Kidney (tissue), 14 donors: ENCODE data around the gene MACROD1. TPM values are rescaled to one million over a fixed set of nuclear protein-coding genes. Genes with fewer than 3 reads are reported as not detected.

ENCODE experiments used
- DNase-seq, 5 donors: peaks; one replicate each; pipeline ENCODE4 v3.0.0-alpha.2; 2013 to 2020
- FAIRE-seq: peaks from 2 replicates; lab custom pipeline; 2012; peaks lifted over from hg19 to GRCh38; lab: Jason Lieb, UNC
- H3K27ac ChIP-seq, 2 donors: one replicate each; pipeline ENCODE4 v1.7.0; 2013; ENCODE audit warnings: low read depth in 2 of 2, low read length in 2 of 2, inconsistent platforms in 1 of 2
- H3K27me3 ChIP-seq: one replicate; pipeline ENCODE4 v1.7.1; 2013; ENCODE audit warnings: low read length, inconsistent platforms; ENCODE audit not compliant: control insufficient read depth, insufficient read depth
- H3K36me3 ChIP-seq, 3 donors: one replicate each; pipeline versions ENCODE4 v1.7.0 to v1.7.1; 2013; ENCODE audit warnings: low read length in 3 of 3, control low read depth in 1 of 3, inconsistent platforms in 1 of 3; ENCODE audit not compliant: insufficient read depth in 3 of 3, control insufficient read depth in 2 of 3
- H3K4me1 ChIP-seq, 3 donors: one replicate each; pipeline versions ENCODE4 v1.7.0 to v1.7.1; 2013; ENCODE audit warnings: low read length in 3 of 3, inconsistent platforms in 1 of 3, low read depth in 1 of 3; ENCODE audit not compliant: control insufficient read depth in 2 of 3, insufficient read depth in 2 of 3
- H3K4me3 ChIP-seq, 3 donors: one replicate each; pipeline versions ENCODE4 v1.7.0 to v1.8.1; 2013; ENCODE audit warnings: low read length in 3 of 3, control low read depth in 1 of 3, inconsistent platforms in 1 of 3
- H3K9ac ChIP-seq, 3 donors: one replicate each; pipeline versions ENCODE4 v1.7.0 to v1.7.1; 2013; ENCODE audit warnings: low read length in 3 of 3, control low read depth in 1 of 3, inconsistent platforms in 1 of 3
- H3K9me3 ChIP-seq, 3 donors: one replicate each; pipeline versions ENCODE4 v1.7.0 to v1.7.1; 2013; ENCODE audit warnings: low read length in 3 of 3, control low read depth in 1 of 3, inconsistent platforms in 1 of 3; ENCODE audit not compliant: control insufficient read depth in 2 of 3, insufficient read depth in 1 of 3
- CTCF ChIP-seq: IDR thresholded peaks from 3 replicates; pipeline ENCODE4 v1.5.1; 2012; ENCODE audit warnings: mild to moderate bottlenecking, moderate library complexity, borderline replicate concordance; ENCODE audit not compliant: insufficient read depth; ENCODE audit errors: extremely low read depth
- intact Hi-C: fragments of 100-400 bp; cut with DNase I; formaldehyde crosslinking; loops from one replicate; pipeline ENCODE4 v1.11.1; 2022
- polyA plus RNA-seq: library from polyadenylated mRNA; stranded (reverse); fragments of 350-450 nt; fragmentation: Illumina TruSeq; extraction: RNeasy Lipid Tissue Mini Kit (QIAGEN cat#74804); gene quantifications from one replicate; pipeline ENCODE4 v1.2.3, GENCODE V29; 2014; ENCODE audit warnings: low read depth, low replicate concordance; ENCODE audit not compliant: insufficient read depth
- total RNA-seq: library from RNA; stranded (reverse); fragmentation: NEBNext Ultra II Directional; extraction: Animal tissue kit (Norgen Biotek cat#: 25700); gene quantifications from one replicate; pipeline ENCODE4 v1.2.1, GENCODE V29; 2021
- donor health status: control.
- donor health status: control.
- donor health status: control.
- donor health status: control.
- donor health status: control.
- donor health status: DM: yes; HTN: yes; CAD: no.
- donor health status: Normal renal cell carcinoma (clear cell type).

MACROD1 gene
- total and polyA plus RNA-seq, 2 donors from 2014 or later: 27.8 to 176 TPM

GRCh38 chr11:64122411-64123410 is 43.2 kb downstream of the MACROD1 start:
- peak overlapping the region in 1 of 2 donors; percentile 74 for H3K27ac ChIP-seq
- FAIRE-seq (no peak), DNase-seq (peak in 2 of 5 donors; percentile 51 to 86)
- H3K36me3 ChIP-seq: no peaks in the 10 kb centered on the region
- peaks cover 0 to 17% (median 3%) of the 10 kb centered on the region in 3 donors for H3K4me1 ChIP-seq
- no peak overlapping the region for H3K9ac ChIP-seq
- H3K27me3 ChIP-seq: no peaks in the 10 kb centered on the region
- no peak overlapping the region for H3K4me3 ChIP-seq
- no peaks in the 10 kb centered on the region for H3K9me3 ChIP-seq
- TF ChIP-seq CTCF: no peak
- intact Hi-C loops: no loop called here

- intact Hi-C loops: no loop called here
- Histone ChIP-seq H3K9me3 (no peaks in the 10 kb centered on the region), H3K27me3 (no peaks in the 10 kb centered on the region), H3K27ac (peak overlapping the region in 1 of 2 donors; percentile 51), H3K4me3 (no peak overlapping the region), H3K36me3 (no peaks in the 10 kb centered on the region), H3K9ac (no peak overlapping the region), H3K4me1 (peaks cover 0 to 17% (median 0%) of the 10 kb centered on the region in 3 donors)
- no peak for FAIRE-seq
- no peak for TF ChIP-seq CTCF
- no peak for DNase-seq
Observed at GRCh38 chr11:64121663-64122410, 44.1 kb downstream of the MACROD1 start.

- DNase-seq: no peak
- Histone ChIP-seq H3K36me3 (peaks cover 0 to 4% (median 0%) of the 10 kb centered on the region in 3 donors), H3K4me1 (peaks cover 0 to 14% (median 0%) of the 10 kb centered on the region in 3 donors), H3K9me3 (no peaks in the 10 kb centered on the region), H3K9ac (no peak overlapping the region), H3K27ac (no peak overlapping the region), H3K4me3 (no peak overlapping the region), H3K27me3 (no peaks in the 10 kb centered on the region)
- TF ChIP-seq CTCF: no peak
- intact Hi-C loops: no loop called here
- FAIRE-seq: no peak
Observed at GRCh38 chr11:64120951-64121569, 44.9 kb downstream of the MACROD1 start.
